HL-60 (cell line): ENCODE measurements around the gene CLCA1.

Experiments used
- DNase-seq, 2 experiments: peaks; one replicate each; pipeline ENCODE4 v3.0.0-alpha.2; 2010 to 2020; ENCODE audit warnings: low read depth in 1 of 2, low spot score in 1 of 2
- H3K27ac ChIP-seq: fragments of 250-450 bp; sonication (Bioruptor Pico); replicated peaks from 2 replicates; pipeline ENCODE4 v1.5.1; 2020; ENCODE audit warnings: mild to moderate bottlenecking, moderate library complexity
- H3K27me3 ChIP-seq: fragments of 250-450 bp; sonication (Bioruptor Pico); 2 replicates; pipeline ENCODE4 v1.5.1; 2021; ENCODE audit warnings: mild to moderate bottlenecking, moderate library complexity; ENCODE audit not compliant: insufficient read depth, poor library complexity, severe bottlenecking
- H3K4me3 ChIP-seq: replicated peaks from 2 replicates; pipeline ENCODE4 v1.5.1; 2011; ENCODE audit warnings: mild to moderate bottlenecking, control low read depth, low read length; ENCODE audit not compliant: insufficient read depth
- GABPA ChIP-seq: IDR thresholded peaks from 2 replicates; pipeline ENCODE4 v1.6.1; 2012; ENCODE audit warnings: low read depth
- POLR2AphosphoS5 ChIP-seq: IDR thresholded peaks from 2 replicates; pipeline ENCODE4 v1.6.1; 2012; ENCODE audit warnings: low read depth
- SPI1 ChIP-seq: IDR thresholded peaks from 2 replicates; pipeline ENCODE4 v1.6.1; 2012; ENCODE audit warnings: low read depth, mild to moderate bottlenecking, borderline replicate concordance
- TF ChIP-seq, protein P1 (sequence below): IDR thresholded peaks from one replicate; pipeline ENCODE4 v1.5.1; 2011; ENCODE audit warnings: low read length, control low read depth, inconsistent platforms; ENCODE audit not compliant: insufficient read depth
- TF ChIP-seq, protein P2 (sequence below): IDR thresholded peaks from 2 replicates; pipeline ENCODE4 v1.6.1; 2012; ENCODE audit warnings: low read depth; ENCODE audit not compliant: insufficient replicate concordance

The CLCA1 gene

DNA sequence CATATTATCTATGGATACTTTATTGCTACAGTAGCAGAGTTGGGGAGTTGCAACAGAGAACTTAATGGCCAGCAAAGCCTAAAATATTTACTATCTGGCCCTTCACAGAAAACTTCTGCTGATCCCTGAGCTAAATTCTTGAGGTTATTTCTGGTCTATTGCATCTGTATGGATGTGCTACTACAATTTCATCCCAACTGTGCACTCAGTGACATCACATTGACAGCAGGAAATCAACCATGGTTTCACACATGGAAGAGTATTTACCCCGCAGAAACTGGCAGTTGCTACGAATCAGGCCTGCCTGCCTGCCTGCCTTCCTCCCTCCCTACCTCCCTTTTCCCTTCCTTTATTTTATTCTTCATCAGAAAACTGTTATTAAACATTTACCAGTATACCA is 32.7 kb upstream of the CLCA1 start:
- Histone ChIP-seq H3K27ac (no peak overlapping the region), H3K4me3 (no peak overlapping the region), H3K27me3 (no peaks in the 10 kb centered on the region)
- DNase-seq, result no peak
- TF ChIP-seq POLR2AphosphoS5 (no peak), SPI1 (no peak), GABPA (no peak)
- TF ChIP-seq, protein P1, sequence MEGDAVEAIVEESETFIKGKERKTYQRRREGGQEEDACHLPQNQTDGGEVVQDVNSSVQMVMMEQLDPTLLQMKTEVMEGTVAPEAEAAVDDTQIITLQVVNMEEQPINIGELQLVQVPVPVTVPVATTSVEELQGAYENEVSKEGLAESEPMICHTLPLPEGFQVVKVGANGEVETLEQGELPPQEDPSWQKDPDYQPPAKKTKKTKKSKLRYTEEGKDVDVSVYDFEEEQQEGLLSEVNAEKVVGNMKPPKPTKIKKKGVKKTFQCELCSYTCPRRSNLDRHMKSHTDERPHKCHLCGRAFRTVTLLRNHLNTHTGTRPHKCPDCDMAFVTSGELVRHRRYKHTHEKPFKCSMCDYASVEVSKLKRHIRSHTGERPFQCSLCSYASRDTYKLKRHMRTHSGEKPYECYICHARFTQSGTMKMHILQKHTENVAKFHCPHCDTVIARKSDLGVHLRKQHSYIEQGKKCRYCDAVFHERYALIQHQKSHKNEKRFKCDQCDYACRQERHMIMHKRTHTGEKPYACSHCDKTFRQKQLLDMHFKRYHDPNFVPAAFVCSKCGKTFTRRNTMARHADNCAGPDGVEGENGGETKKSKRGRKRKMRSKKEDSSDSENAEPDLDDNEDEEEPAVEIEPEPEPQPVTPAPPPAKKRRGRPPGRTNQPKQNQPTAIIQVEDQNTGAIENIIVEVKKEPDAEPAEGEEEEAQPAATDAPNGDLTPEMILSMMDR, result no peak
- TF ChIP-seq, protein P2, sequence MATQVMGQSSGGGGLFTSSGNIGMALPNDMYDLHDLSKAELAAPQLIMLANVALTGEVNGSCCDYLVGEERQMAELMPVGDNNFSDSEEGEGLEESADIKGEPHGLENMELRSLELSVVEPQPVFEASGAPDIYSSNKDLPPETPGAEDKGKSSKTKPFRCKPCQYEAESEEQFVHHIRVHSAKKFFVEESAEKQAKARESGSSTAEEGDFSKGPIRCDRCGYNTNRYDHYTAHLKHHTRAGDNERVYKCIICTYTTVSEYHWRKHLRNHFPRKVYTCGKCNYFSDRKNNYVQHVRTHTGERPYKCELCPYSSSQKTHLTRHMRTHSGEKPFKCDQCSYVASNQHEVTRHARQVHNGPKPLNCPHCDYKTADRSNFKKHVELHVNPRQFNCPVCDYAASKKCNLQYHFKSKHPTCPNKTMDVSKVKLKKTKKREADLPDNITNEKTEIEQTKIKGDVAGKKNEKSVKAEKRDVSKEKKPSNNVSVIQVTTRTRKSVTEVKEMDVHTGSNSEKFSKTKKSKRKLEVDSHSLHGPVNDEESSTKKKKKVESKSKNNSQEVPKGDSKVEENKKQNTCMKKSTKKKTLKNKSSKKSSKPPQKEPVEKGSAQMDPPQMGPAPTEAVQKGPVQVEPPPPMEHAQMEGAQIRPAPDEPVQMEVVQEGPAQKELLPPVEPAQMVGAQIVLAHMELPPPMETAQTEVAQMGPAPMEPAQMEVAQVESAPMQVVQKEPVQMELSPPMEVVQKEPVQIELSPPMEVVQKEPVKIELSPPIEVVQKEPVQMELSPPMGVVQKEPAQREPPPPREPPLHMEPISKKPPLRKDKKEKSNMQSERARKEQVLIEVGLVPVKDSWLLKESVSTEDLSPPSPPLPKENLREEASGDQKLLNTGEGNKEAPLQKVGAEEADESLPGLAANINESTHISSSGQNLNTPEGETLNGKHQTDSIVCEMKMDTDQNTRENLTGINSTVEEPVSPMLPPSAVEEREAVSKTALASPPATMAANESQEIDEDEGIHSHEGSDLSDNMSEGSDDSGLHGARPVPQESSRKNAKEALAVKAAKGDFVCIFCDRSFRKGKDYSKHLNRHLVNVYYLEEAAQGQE, result no peak

- no peak overlapping the region for H3K27ac ChIP-seq
- peak in 1 of 2 experiments; percentile 17 for DNase-seq
- no peaks in the 10 kb centered on the region for H3K27me3 ChIP-seq
- no peak overlapping the region for H3K4me3 ChIP-seq
- TF ChIP-seq, protein P2, result no peak
- TF ChIP-seq SPI1 (peak; percentile 65; the same call in 1 of the 2 replicates), GABPA (no peak), POLR2AphosphoS5 (no peak)
Observed at GRCh38 chr1:86441581-86441980, 27.1 kb upstream of the CLCA1 start.

- Histone ChIP-seq H3K27me3 (no peaks in the 10 kb centered on the region), H3K27ac (no peak overlapping the region), H3K4me3 (no peak overlapping the region)
- no peak for DNase-seq
- TF ChIP-seq POLR2AphosphoS5 (no peak), GABPA (no peak), SPI1 (no peak)
- TF ChIP-seq, protein P1, result no peak
- TF ChIP-seq, protein P2, result no peak
Observed at GRCh38 chr1:86441997-86442396, 26.7 kb upstream of the CLCA1 start.

DNA sequence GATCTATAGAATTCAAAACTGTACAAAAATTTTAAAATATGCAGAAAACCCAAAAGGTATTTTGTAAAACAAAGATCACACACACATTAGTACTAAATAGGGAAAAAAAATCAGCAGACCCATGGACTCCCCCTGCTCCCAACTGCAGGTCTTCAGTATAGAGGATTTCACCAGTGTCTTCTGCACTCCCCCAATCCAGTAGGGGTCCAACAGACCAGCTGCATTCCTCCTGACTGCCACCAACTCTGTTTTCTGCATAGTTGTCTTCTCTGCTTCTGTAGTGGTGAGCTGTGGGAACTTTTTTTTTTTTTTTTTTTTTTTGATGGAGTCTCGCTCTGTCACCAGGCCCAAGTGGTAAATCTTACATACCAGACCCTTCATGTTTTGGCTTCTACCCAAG is 22.8 kb upstream of the CLCA1 start:
- TF ChIP-seq GABPA (no peak), SPI1 (no peak), POLR2AphosphoS5 (no peak)
- TF ChIP-seq, protein P2, result no peak
- TF ChIP-seq, protein P1, result no peak
- no peak for DNase-seq
- Histone ChIP-seq H3K4me3 (no peak overlapping the region), H3K27me3 (no peaks in the 10 kb centered on the region), H3K27ac (no peak overlapping the region)
